IMR-90 (cell line): ENCODE measurements around the gene PTPRU.

Source experiments
- BHLHE40 ChIP-seq: fragments of 150-350 bp; IDR thresholded peaks from 2 replicates; pipeline ENCODE4 v1.6.1; 2016; ENCODE audit warnings: mild to moderate bottlenecking, low read depth, low read length
- CEBPB ChIP-seq: IDR thresholded peaks from 2 replicates; pipeline ENCODE4 v1.6.1; 2012; ENCODE audit warnings: low read depth, low read length, improper control_type of control experiment
- CTCF ChIP-seq: conservative IDR thresholded peaks from 2 replicates; pipeline ENCODE4 v1.5.1; 2012; ENCODE audit warnings: mild to moderate bottlenecking, low read depth, low read length, improper control_type of control experiment
- ELK1 ChIP-seq: fragments of 150-350 bp; IDR thresholded peaks from 2 replicates; pipeline ENCODE4 v1.6.1; 2016; ENCODE audit warnings: low read depth, mild to moderate bottlenecking, low read length, moderate library complexity, borderline replicate concordance
- MXI1 ChIP-seq: IDR thresholded peaks from 2 replicates; pipeline ENCODE4 v1.6.1; 2012; ENCODE audit warnings: low read depth, mild to moderate bottlenecking, low read length, moderate library complexity, borderline replicate concordance
- POLR2A ChIP-seq: IDR thresholded peaks from 2 replicates; pipeline ENCODE4 v1.6.1; 2012; ENCODE audit warnings: mild to moderate bottlenecking, low read depth, low read length
- RAD21 ChIP-seq: IDR thresholded peaks from 2 replicates; pipeline ENCODE4 v1.6.1; 2012; ENCODE audit warnings: low read length, improper control_type of control experiment
- RFX5 ChIP-seq: IDR thresholded peaks from 2 replicates; pipeline ENCODE4 v1.8.0; 2012; ENCODE audit warnings: low read depth, mild to moderate bottlenecking, low read length, moderate library complexity
- SMC3 ChIP-seq: fragments of 150-350 bp; IDR thresholded peaks from 2 replicates; pipeline ENCODE4 v1.6.1; 2016; ENCODE audit warnings: low read depth, mild to moderate bottlenecking, antibody characterized with exemption, low read length, moderate library complexity

- TF ChIP-seq CTCF (no peak), POLR2A (no peak), BHLHE40 (no peak), MXI1 (no peak), RAD21 (no peak), ELK1 (no peak), RFX5 (no peak), CEBPB (no peak), SMC3 (no peak)
Observed at GRCh38 chr1:29326123-29326522, 89.8 kb downstream of the PTPRU start.
